GM21737 (cell line): ENCODE measurements around the gene OR5B12.
"Not testable (repeated sequence)": the region's sequence is repeated elsewhere in the genome, so short reads cannot be mapped to it uniquely, and the experiment has no call there.

Experiments
- ATAC-seq: cut with Tn5 transposase; IDR thresholded peaks from one replicate; pipeline ENCODE4 v1.9.1; 2021; ENCODE audit warnings: mild to moderate bottlenecking, moderate library complexity; ENCODE audit not compliant: unreplicated experiment

OR5B12 gene

GRCh38 chr11:58442136-58442535, at the start of gene OR5B12:
Gene OR5B12 (minus strand): TSS chr11:58442236. CDS start chr11:58440151, 2,085 bp downstream.
- ATAC-seq, result no peak

- ATAC-seq, result no peak
These were observed 48.8 kb upstream of the OR5B12 start for GRCh38 chr11:58490827-58491226.

GRCh38 chr11:58487170-58487569, 45.1 kb upstream of the OR5B12 start:
- ATAC-seq, result no peak

- ATAC-seq, result no peak
These were observed 43.9 kb upstream of the OR5B12 start for GRCh38 chr11:58485961-58486360.

- no peak for ATAC-seq
These were observed 29.9 kb upstream of the OR5B12 start for GRCh38 chr11:58471892-58472291.

- no peak for ATAC-seq
These were observed 24.3 kb upstream of the OR5B12 start for GRCh38 chr11:58466293-58466692.

- no peak for ATAC-seq
These were observed 23.7 kb upstream of the OR5B12 start for GRCh38 chr11:58465690-58466089.

- ATAC-seq, result no peak
These were observed 9.5 kb upstream of the OR5B12 start for GRCh38 chr11:58451585-58451984.

- ATAC-seq, result no peak
These were observed 4.3 kb upstream of the OR5B12 start for GRCh38 chr11:58446294-58446693.

- ATAC-seq, result no peak
These were observed 2.3 kb upstream of the OR5B12 start for GRCh38 chr11:58444300-58444699.

- no peak for ATAC-seq
These were observed 3.5 kb downstream of the OR5B12 start for GRCh38 chr11:58438486-58438885.

GRCh38 chr11:58434217-58434616, 7.8 kb downstream of the OR5B12 start:
- ATAC-seq, result no peak

- peak; percentile 62 for ATAC-seq
These were observed 8.3 kb downstream of the OR5B12 start for GRCh38 chr11:58433638-58434203.

- ATAC-seq, result no peak
These were observed 12.8 kb downstream of the OR5B12 start for GRCh38 chr11:58429273-58429672.

- no peak for ATAC-seq
These were observed 14.0 kb downstream of the OR5B12 start, which contains the start of gene OR5B2 for GRCh38 chr11:58428021-58428420. Gene OR5B2 (minus strand): TSS chr11:58428121. CDS start chr11:58423261, 4,860 bp downstream.

- ATAC-seq, result no peak
These were observed 35.3 kb downstream of the OR5B12 start, which contains the start of gene OR5B3 for GRCh38 chr11:58406774-58407173. Gene OR5B3 (minus strand): TSS chr11:58406874. CDS start chr11:58403409, 3,465 bp downstream.

GRCh38 chr11:58399622-58400021, 42.4 kb downstream of the OR5B12 start:
- ATAC-seq, result not testable (repeated sequence)

GRCh38 chr11:58395581-58395980, 46.5 kb downstream of the OR5B12 start:
- no peak for ATAC-seq

GRCh38 chr11:58394195-58394594, 47.8 kb downstream of the OR5B12 start:
- no peak for ATAC-seq

- ATAC-seq, result no peak
These were observed 49.3 kb downstream of the OR5B12 start for GRCh38 chr11:58392746-58393145.

- ATAC-seq, result no peak
These were observed 50.2 kb downstream of the OR5B12 start for GRCh38 chr11:58391879-58392278.

GRCh38 chr11:58390551-58391063, 51.4 kb downstream of the OR5B12 start:
- no peak for ATAC-seq
